Lower leg skin (tissue), 3 donors: ENCODE data around the gene GATA6.

Source experiments
- POLR2A ChIP-seq, 2 donors: fragments of 450-650 bp; IDR thresholded peaks; one replicate each; pipeline ENCODE4 v1.6.1; 2016 to 2017; ENCODE audit warnings: antibody characterized with exemption in 2 of 2, mild to moderate bottlenecking in 1 of 2, moderate library complexity in 1 of 2
- TF ChIP-seq, protein P1 (sequence below), 3 donors: fragments of 450-650 bp; IDR thresholded peaks; one replicate each; pipeline ENCODE4 v1.5.1; 2016; ENCODE audit warnings: antibody characterized with exemption in 3 of 3, mild to moderate bottlenecking in 3 of 3, moderate library complexity in 2 of 3

DNA sequence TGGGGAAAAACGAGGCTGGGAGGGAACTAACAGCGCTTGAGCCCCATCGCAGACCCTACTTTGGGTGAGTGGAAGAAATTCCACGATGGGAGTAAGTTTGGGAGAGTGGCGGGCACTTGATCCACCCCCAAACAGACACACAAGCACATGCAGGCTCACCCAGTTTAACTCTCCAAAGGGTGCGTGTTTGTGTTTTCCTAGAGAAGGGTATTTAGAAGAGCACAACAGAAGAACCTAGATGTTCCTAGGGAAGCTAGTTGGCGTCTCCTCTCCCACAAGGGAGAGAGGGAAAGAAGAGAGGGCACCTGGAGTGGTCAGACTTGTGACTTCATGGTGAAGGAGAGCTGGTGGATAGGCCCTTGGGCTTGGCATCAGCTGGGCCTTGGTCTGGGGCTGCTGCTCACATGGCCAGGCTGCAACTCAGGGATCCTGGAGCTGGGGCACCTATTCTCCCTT is 3.2 kb downstream of the GATA6 start:
- no peak for TF ChIP-seq POLR2A (IDR thresholded peaks at IDR 0.05)
- TF ChIP-seq, protein P1, sequence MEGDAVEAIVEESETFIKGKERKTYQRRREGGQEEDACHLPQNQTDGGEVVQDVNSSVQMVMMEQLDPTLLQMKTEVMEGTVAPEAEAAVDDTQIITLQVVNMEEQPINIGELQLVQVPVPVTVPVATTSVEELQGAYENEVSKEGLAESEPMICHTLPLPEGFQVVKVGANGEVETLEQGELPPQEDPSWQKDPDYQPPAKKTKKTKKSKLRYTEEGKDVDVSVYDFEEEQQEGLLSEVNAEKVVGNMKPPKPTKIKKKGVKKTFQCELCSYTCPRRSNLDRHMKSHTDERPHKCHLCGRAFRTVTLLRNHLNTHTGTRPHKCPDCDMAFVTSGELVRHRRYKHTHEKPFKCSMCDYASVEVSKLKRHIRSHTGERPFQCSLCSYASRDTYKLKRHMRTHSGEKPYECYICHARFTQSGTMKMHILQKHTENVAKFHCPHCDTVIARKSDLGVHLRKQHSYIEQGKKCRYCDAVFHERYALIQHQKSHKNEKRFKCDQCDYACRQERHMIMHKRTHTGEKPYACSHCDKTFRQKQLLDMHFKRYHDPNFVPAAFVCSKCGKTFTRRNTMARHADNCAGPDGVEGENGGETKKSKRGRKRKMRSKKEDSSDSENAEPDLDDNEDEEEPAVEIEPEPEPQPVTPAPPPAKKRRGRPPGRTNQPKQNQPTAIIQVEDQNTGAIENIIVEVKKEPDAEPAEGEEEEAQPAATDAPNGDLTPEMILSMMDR (IDR thresholded peaks at IDR 0.05) = no peak
